Islet precursor cell (in vitro differentiated cells): ENCODE results near the gene ZSCAN2.
A peak's percentile ranks its signal among the peaks of the same experiment; 100 is the strongest.
"Not testable (repeated sequence)": the region's sequence is repeated elsewhere in the genome, so short reads cannot be mapped to it uniquely, and the experiment has no call there.

Experiments
- DNase-seq: peaks from one replicate; pipeline ENCODE4 v3.0.0-alpha.2; 2018

Gene ZSCAN2

GRCh38 chr15:84599906-84600305 lies 903 bp upstream of the ZSCAN2 start:
- no peak for DNase-seq

- peak; percentile 69 for DNase-seq
Measured at GRCh38 chr15:84600331-84600686, 500 bp upstream of the ZSCAN2 start.

- DNase-seq: no peak
Measured at GRCh38 chr15:84601555-84601838, 688 bp downstream of the ZSCAN2 start.

- DNase-seq: no peak
Measured at GRCh38 chr15:84603630-84604379, 3.0 kb downstream of the ZSCAN2 start.

- DNase-seq: no peak
Measured at GRCh38 chr15:84604826-84605553, 4.2 kb downstream of the ZSCAN2 start.

GRCh38 chr15:84605554-84605882 lies 4.7 kb downstream of the ZSCAN2 start:
- no peak for DNase-seq

- DNase-seq: no peak
Measured at GRCh38 chr15:84606653-84607120, 5.9 kb downstream of the ZSCAN2 start.

- DNase-seq: no peak
Measured at GRCh38 chr15:84608707-84609284, 8.0 kb downstream of the ZSCAN2 start.

- DNase-seq: no peak
Measured at GRCh38 chr15:84609818-84610525, 9.2 kb downstream of the ZSCAN2 start.

- DNase-seq: no peak
Measured at GRCh38 chr15:84611631-84612030, 10.8 kb downstream of the ZSCAN2 start.

- DNase-seq: no peak
Measured at GRCh38 chr15:84616235-84616634, 15.4 kb downstream of the ZSCAN2 start.

GRCh38 chr15:84620626-84621025 lies 19.8 kb downstream of the ZSCAN2 start:
- no peak for DNase-seq

GRCh38 chr15:84621358-84621979 lies 20.7 kb downstream of the ZSCAN2 start:
- no peak for DNase-seq

- DNase-seq: no peak
Measured at GRCh38 chr15:84624359-84624758, 23.6 kb downstream of the ZSCAN2 start.

- DNase-seq: no peak
Measured at GRCh38 chr15:84625123-84625522, 24.3 kb downstream of the ZSCAN2 start.

- DNase-seq: no peak
Measured at GRCh38 chr15:84629033-84629432, 28.2 kb downstream of the ZSCAN2 start.

GRCh38 chr15:84631706-84632272 lies 31.0 kb downstream of the ZSCAN2 start:
- DNase-seq: no peak

- DNase-seq: peak; percentile 87
Measured at GRCh38 chr15:84633311-84634227, 32.8 kb downstream of the ZSCAN2 start.

GRCh38 chr15:84634228-84634837 lies 33.5 kb downstream of the ZSCAN2 start:
- no peak for DNase-seq

GRCh38 chr15:84638103-84638502 lies 37.3 kb downstream of the ZSCAN2 start:
- DNase-seq: no peak

- not testable (repeated sequence) for DNase-seq
Measured at GRCh38 chr15:84641871-84642270, 41.1 kb downstream of the ZSCAN2 start.
